A549 (cell line): Measurements from ENCODE around the gene DENND6B. TPM values are rescaled to one million over a fixed set of nuclear protein-coding genes. Genes with fewer than 3 reads are reported as not detected.
"Not testable (repeated sequence)": the region's sequence is repeated elsewhere in the genome, so short reads cannot be mapped to it uniquely, and the experiment has no call there.

Experiments
- ATAC-seq, 2 experiments: fragments of 200-7000 bp in 1 of 2; fragments of >200 bp in 1 of 2; cut with Nextera tagmentation in 1 of 2; cut with Tn5 transposase in 1 of 2; 3 replicates each; pipeline versions ENCODE4 v1.8.0 to v1.9.1; 2018 to 2020; ENCODE audit warnings: mild to moderate bottlenecking in 1 of 2, moderate library complexity in 1 of 2
- CTCF ChIA-PET: fragments of 300-600 bp; sonication (Branson Sonifier 250); formaldehyde crosslinking; extraction: SDS; loops from one replicate; lab custom pipeline; 2021; ENCODE audit warnings: antibody characterized with exemption, inconsistent platforms; lab: Yijun Ruan, JAX
- POLR2A ChIA-PET: fragments of 350-600 bp; formaldehyde crosslinking; extraction: SDS; loops from one replicate; lab custom pipeline; 2021; ENCODE audit warnings: antibody characterized with exemption, inconsistent platforms; lab: Yijun Ruan, JAX
- DNase-seq, 2 experiments: peaks; one replicate each; pipeline versions ENCODE4 v3.0.0 to v3.0.0-alpha.2; 2011 to 2016; ENCODE audit warnings: low read depth in 1 of 2, low spot score in 1 of 2
- FAIRE-seq: peaks from 2 replicates; lab custom pipeline; 2011; peaks lifted over from hg19 to GRCh38; lab: Jason Lieb, UNC
- H3K27ac ChIP-seq, 2 experiments: fragments of >200 bp; sonication (Bioruptor Twin); formaldehyde crosslinking; 3 replicates each; pipeline ENCODE4 v1.5.1; 2016 to 2017
- H3K4me1 ChIP-seq: fragments of >200 bp; sonication (Bioruptor Twin); formaldehyde crosslinking; 3 replicates; pipeline ENCODE4 v1.6.1; 2016
- H3K4me2 ChIP-seq: fragments of >200 bp; sonication (Bioruptor Twin); formaldehyde crosslinking; 3 replicates; pipeline ENCODE4 v1.6.1; 2016
- H3K4me3 ChIP-seq: fragments of >200 bp; sonication (Bioruptor Twin); formaldehyde crosslinking; 3 replicates; pipeline ENCODE4 v1.5.1; 2016
- H3K9me3 ChIP-seq: fragments of >200 bp; sonication (Bioruptor Twin); formaldehyde crosslinking; 3 replicates; pipeline ENCODE4 v1.6.1; 2016
- CHD2 ChIP-seq: fragments of 150-350 bp; IDR thresholded peaks from 2 replicates; pipeline ENCODE4 v1.6.1; 2014; ENCODE audit warnings: low read length; ENCODE audit not compliant: partially characterized antibody
- EHMT2 ChIP-seq: fragments of 200-600 bp; sonication (generic); IDR thresholded peaks from 2 replicates; pipeline ENCODE4 v1.6.1; 2016; ENCODE audit warnings: antibody characterized with exemption, low read depth, mild to moderate bottlenecking, moderate library complexity
- FOSL2 ChIP-seq, 2 experiments: fragments of 450-650 bp in 1 of 2; fragments of >200 bp in 1 of 2; sonication (Bioruptor Twin) in 1 of 2; formaldehyde crosslinking; IDR thresholded peaks; 2 replicates each; pipeline versions ENCODE4 v1.5.0 to v1.6.1; 2016 to 2020; ENCODE audit warnings: mild to moderate bottlenecking in 1 of 2, moderate library complexity in 1 of 2
- HOXB5 ChIP-seq: fragments of 250-450 bp; sonication (Bioruptor Pico); IDR thresholded peaks from 2 replicates; pipeline ENCODE4 v1.5.0; 2020; ENCODE audit warnings: mild to moderate bottlenecking, moderate library complexity
- KDM5A ChIP-seq: fragments of 200-600 bp; sonication (generic); IDR thresholded peaks from 2 replicates; pipeline ENCODE4 v1.6.1; 2016; ENCODE audit warnings: antibody characterized with exemption, mild to moderate bottlenecking
- MYC ChIP-seq: IDR thresholded peaks from 2 replicates; pipeline ENCODE4 v1.6.1; 2012; ENCODE audit warnings: mild to moderate bottlenecking, inconsistent platforms, low read length, improper control_type of control experiment, borderline replicate concordance
- NFE2L2 ChIP-seq: fragments of 150-350 bp; conservative IDR thresholded peaks from 2 replicates; pipeline ENCODE4 v1.6.1; 2014; ENCODE audit warnings: low read length
- NPAS2 ChIP-seq: fragments of 250-450 bp; sonication (Bioruptor Pico); IDR thresholded peaks from 2 replicates; pipeline ENCODE4 v1.8.0; 2022; ENCODE audit warnings: mild to moderate bottlenecking, moderate library complexity, borderline replicate concordance
- RARB ChIP-seq: fragments of 250-450 bp; sonication (Bioruptor Pico); IDR thresholded peaks from 2 replicates; pipeline ENCODE4 v1.8.0; 2021; ENCODE audit warnings: mild to moderate bottlenecking, moderate library complexity
- RFX5 ChIP-seq: fragments of 450-650 bp; IDR thresholded peaks from 2 replicates; pipeline ENCODE4 v1.7.1; 2014; ENCODE audit warnings: antibody characterized with exemption, mild to moderate bottlenecking, moderate library complexity
- SREBF2 ChIP-seq: fragments of 450-650 bp; IDR thresholded peaks from 2 replicates; pipeline ENCODE4 v1.6.1; 2014; ENCODE audit warnings: mild to moderate bottlenecking, moderate library complexity
- TFCP2L1 ChIP-seq: fragments of 250-450 bp; sonication (Bioruptor Pico); IDR thresholded peaks from 2 replicates; pipeline ENCODE4 v1.5.0; 2021; ENCODE audit warnings: mild to moderate bottlenecking
- USF2 ChIP-seq: fragments of 450-650 bp; IDR thresholded peaks from 2 replicates; pipeline ENCODE4 v1.6.1; 2014; ENCODE audit warnings: antibody characterized with exemption
- ZFP36 ChIP-seq: fragments of 450-650 bp; IDR thresholded peaks from 2 replicates; pipeline ENCODE4 v1.6.1; 2014; ENCODE audit warnings: borderline replicate concordance; ENCODE audit not compliant: partially characterized antibody
- WGBS: methylation state at CpG from one replicate; pipeline ENCODE4 v1.1.6; 2017; ENCODE audit errors: missing lambda C conversion rate; 5-methylcytosine and 5-hydroxymethylcytosine counted together
- polyA plus RNA-seq, 4 experiments: library from polyadenylated mRNA; depleted of rRNA in 3 of 4; stranded (reverse); fragments of >200 nt; fragmentation: RNase III in 1 of 4; extraction: RNeasy Plus Mini Kit Qiagen cat#74134 plus additional on column Dnase treatment in 1 of 4; gene quantifications; 2 replicates in 3 of 4; 3 replicates in 1 of 4; pipeline ENCODE4 v1.2.3, GENCODE V29; 2011 to 2017
- TF ChIP-seq, protein P1 (sequence below): fragments of >200 bp; sonication (Bioruptor Twin); formaldehyde crosslinking; IDR thresholded peaks from 2 replicates; pipeline ENCODE4 v1.6.1; 2016
- TF ChIP-seq, protein P2 (sequence below): IDR thresholded peaks from 2 replicates; pipeline ENCODE4 v1.6.1; 2012
- TF ChIP-seq, protein P3 (sequence below): fragments of 200-600 bp; sonication (generic); IDR thresholded peaks from 2 replicates; pipeline ENCODE4 v1.6.1; 2016; ENCODE audit warnings: antibody characterized with exemption, mild to moderate bottlenecking, moderate library complexity
- TF ChIP-seq, protein P4 (sequence below): fragments of 150-350 bp; IDR thresholded peaks from 2 replicates; pipeline ENCODE4 v1.6.1; 2014; ENCODE audit warnings: low read depth, mild to moderate bottlenecking, low read length

The DENND6B gene
- polyA plus RNA-seq, 2 of the 4 experiments (the other 2 are of a cell fraction) = 1.6 to 1.9 TPM

GRCh38 chr22:50371101-50371648 lies 44.4 kb upstream of the DENND6B start:
- H3K9me3 ChIP-seq = no peaks in the 10 kb centered on the region
- POLR2A ChIA-PET = no interaction called here
- DNase-seq = no peak
- 90% methylated on average over 2 of the region's 2 CpGs for WGBS
- CTCF ChIA-PET = no interaction called here
- H3K27ac ChIP-seq = no peak overlapping the region
- no peak for ATAC-seq
- TF ChIP-seq ZFP36 (no peak), NPAS2 (CRISPR knock-in tag) (no peak)
- TF ChIP-seq, protein P1, sequence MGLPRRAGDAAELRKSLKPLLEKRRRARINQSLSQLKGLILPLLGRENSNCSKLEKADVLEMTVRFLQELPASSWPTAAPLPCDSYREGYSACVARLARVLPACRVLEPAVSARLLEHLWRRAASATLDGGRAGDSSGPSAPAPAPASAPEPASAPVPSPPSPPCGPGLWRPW = no peak
- no peak overlapping the region for H3K4me2 ChIP-seq
- no peak for FAIRE-seq
- H3K4me3 ChIP-seq = no peak overlapping the region
- no peaks in the 10 kb centered on the region for H3K4me1 ChIP-seq

GRCh38 chr22:50367778-50368500 lies 41.1 kb upstream of the DENND6B start:
- ATAC-seq (no peak), DNase-seq (no peak), FAIRE-seq (no peak)
- CTCF ChIA-PET = interaction anchor here (0.6 to 1.6 kb wide), 2 partner anchors 25 to 92 kb away, joined by 3 to 4 read pairs; partner anchors contain the start of gene PPP6R2
- POLR2A ChIA-PET = no interaction called here
- WGBS = 93% methylated on average over 25 of the region's 27 CpGs
- Histone ChIP-seq H3K4me3 (no peak overlapping the region), H3K4me1 (no peaks in the 10 kb centered on the region), H3K27ac (no peak overlapping the region), H3K9me3 (no peaks in the 10 kb centered on the region), H3K4me2 (no peak overlapping the region)
- TF ChIP-seq, protein P2, sequence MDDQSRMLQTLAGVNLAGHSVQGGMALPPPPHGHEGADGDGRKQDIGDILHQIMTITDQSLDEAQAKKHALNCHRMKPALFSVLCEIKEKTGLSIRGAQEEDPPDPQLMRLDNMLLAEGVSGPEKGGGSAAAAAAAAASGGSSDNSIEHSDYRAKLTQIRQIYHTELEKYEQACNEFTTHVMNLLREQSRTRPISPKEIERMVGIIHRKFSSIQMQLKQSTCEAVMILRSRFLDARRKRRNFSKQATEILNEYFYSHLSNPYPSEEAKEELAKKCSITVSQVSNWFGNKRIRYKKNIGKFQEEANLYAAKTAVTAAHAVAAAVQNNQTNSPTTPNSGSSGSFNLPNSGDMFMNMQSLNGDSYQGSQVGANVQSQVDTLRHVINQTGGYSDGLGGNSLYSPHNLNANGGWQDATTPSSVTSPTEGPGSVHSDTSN = no peak
- TF ChIP-seq NPAS2 (CRISPR knock-in tag) (no peak), RFX5 (no peak), FOSL2 (IDR thresholded peaks at IDR 0.05) (no peak), FOSL2 (CRISPR knock-in tag; IDR thresholded peaks at IDR 0.05) (no peak), SREBF2 (no peak), EHMT2 (no peak), MYC (no peak), USF2 (no peak), KDM5A (no peak), NFE2L2 (no peak), CHD2 (no peak), HOXB5 (no peak), TFCP2L1 (CRISPR knock-in tag) (no peak), RARB (CRISPR knock-in tag) (no peak)
- TF ChIP-seq, protein P3, sequence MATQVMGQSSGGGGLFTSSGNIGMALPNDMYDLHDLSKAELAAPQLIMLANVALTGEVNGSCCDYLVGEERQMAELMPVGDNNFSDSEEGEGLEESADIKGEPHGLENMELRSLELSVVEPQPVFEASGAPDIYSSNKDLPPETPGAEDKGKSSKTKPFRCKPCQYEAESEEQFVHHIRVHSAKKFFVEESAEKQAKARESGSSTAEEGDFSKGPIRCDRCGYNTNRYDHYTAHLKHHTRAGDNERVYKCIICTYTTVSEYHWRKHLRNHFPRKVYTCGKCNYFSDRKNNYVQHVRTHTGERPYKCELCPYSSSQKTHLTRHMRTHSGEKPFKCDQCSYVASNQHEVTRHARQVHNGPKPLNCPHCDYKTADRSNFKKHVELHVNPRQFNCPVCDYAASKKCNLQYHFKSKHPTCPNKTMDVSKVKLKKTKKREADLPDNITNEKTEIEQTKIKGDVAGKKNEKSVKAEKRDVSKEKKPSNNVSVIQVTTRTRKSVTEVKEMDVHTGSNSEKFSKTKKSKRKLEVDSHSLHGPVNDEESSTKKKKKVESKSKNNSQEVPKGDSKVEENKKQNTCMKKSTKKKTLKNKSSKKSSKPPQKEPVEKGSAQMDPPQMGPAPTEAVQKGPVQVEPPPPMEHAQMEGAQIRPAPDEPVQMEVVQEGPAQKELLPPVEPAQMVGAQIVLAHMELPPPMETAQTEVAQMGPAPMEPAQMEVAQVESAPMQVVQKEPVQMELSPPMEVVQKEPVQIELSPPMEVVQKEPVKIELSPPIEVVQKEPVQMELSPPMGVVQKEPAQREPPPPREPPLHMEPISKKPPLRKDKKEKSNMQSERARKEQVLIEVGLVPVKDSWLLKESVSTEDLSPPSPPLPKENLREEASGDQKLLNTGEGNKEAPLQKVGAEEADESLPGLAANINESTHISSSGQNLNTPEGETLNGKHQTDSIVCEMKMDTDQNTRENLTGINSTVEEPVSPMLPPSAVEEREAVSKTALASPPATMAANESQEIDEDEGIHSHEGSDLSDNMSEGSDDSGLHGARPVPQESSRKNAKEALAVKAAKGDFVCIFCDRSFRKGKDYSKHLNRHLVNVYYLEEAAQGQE = no peak
- TF ChIP-seq, protein P4, sequence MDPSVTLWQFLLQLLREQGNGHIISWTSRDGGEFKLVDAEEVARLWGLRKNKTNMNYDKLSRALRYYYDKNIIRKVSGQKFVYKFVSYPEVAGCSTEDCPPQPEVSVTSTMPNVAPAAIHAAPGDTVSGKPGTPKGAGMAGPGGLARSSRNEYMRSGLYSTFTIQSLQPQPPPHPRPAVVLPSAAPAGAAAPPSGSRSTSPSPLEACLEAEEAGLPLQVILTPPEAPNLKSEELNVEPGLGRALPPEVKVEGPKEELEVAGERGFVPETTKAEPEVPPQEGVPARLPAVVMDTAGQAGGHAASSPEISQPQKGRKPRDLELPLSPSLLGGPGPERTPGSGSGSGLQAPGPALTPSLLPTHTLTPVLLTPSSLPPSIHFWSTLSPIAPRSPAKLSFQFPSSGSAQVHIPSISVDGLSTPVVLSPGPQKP = no peak
- TF ChIP-seq, protein P1 = no peak

DNA sequence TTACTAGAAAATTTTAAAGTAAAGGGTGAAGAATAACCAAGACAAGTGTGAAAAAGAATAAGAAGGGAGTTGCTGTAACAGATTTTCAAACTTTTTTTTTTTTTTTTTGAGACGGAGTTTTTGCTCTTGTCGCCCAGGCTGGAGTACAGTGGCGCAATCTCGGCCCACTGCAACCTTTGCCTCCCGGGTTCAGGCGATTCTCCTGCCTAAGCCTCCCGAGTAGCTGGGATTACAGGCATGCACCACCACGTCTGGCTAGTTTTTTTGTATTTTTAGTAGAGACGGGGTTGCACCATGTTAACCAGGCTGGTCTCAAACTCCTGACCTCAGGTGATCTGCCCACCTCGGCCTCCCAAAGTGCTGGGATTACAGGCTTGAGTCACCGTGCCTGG lies 37.0 kb upstream of the DENND6B start:
- 93% methylated on average over 11 of the region's 11 CpGs for WGBS
- H3K9me3 ChIP-seq, DNase-seq, FAIRE-seq, H3K4me1 ChIP-seq, POLR2A ChIA-PET, ATAC-seq, H3K27ac ChIP-seq, H3K4me2 ChIP-seq, H3K4me3 ChIP-seq: not testable (repeated sequence)
- CTCF ChIA-PET = interaction anchor here (0.6 kb wide), 1 partner anchor 256 kb away, joined by 3 read pairs; no protein-coding TSS in a partner anchor
